ENCODE results near the gene RALY. TPM values are rescaled to one million over a fixed set of nuclear protein-coding genes. Genes with fewer than 3 reads are reported as not detected.
A peak's percentile ranks its signal among the peaks of the same experiment; 100 is the strongest.

Gene RALY
- total and polyA plus RNA-seq, 9 donors: 56.5 to 166 (median 147) TPM

DNA sequence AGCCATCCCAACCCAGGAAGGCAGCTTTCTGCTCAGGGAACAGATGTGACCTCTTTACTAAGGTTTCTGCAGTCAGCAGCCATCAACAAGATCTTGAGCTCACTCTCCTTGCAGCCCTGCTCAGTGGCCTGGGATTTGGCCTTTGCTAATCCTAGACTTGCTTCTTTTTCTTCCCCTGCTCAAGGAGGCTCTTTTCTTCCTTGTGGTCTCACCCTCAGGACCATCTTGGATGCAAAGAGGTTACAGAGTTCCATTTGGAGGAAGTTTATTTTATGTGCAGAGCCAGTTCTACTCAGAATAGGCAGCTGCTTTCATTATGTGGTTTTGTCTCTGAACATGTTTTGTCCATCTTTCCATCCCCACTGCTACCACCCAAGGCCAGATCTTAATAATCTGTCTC is 49.3 kb downstream of the RALY start:
- Histone ChIP-seq H3K4me3 (ENCODE audit: low read length) (no peak overlapping the region), H3K9me3 (replicated peaks; ENCODE audit: control insufficient read depth, low read depth, low read length) (no peaks in the 10 kb centered on the region), H3K27ac (ENCODE audit: low read length) (no peak overlapping the region), H3K27me3 (ENCODE audit: control insufficient read depth, insufficient read depth, low read length) (no peaks in the 10 kb centered on the region), H3K36me3 (ENCODE audit: control insufficient read depth, insufficient read depth, low read length) (peaks cover 8% of the 10 kb centered on the region), H3K4me1 (ENCODE audit: control insufficient read depth, insufficient read depth, low read length) (peaks cover 49% of the 10 kb centered on the region)
- peak; percentile 39 for DNase-seq

DNA sequence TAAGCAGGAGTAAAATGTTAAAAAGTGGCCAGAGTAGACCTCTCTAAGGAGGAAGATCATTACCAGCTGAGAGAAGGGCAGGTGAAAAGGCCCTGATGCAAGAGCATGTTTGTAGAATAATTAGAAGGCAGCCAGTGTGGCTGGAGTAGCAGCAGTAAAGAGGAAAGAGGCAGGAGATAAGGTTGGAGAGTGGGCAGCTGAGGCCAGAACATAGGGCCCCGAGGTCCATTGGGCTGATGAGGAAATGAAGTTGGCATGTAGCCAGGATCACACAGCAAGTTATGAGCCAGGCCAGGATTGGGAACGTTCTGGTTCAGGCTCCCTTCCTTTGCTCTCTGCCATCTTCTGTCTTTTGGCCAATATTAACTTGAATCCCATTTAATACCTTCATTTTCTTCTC is 51.6 kb downstream of the RALY start:
- DNase-seq: peak; percentile 41
- no peak overlapping the region for H3K27ac ChIP-seq (ENCODE audit: low read length)
- no peaks in the 10 kb centered on the region for H3K9me3 ChIP-seq (replicated peaks; ENCODE audit: control insufficient read depth, low read depth, low read length)
- H3K27me3 ChIP-seq (ENCODE audit: control insufficient read depth, insufficient read depth, low read length): no peaks in the 10 kb centered on the region
- WGBS (ENCODE audit: insufficient coverage): 11% methylated on average over 2 of the region's 2 CpGs
- peaks cover 37% of the 10 kb centered on the region for H3K4me1 ChIP-seq (ENCODE audit: control insufficient read depth, insufficient read depth, low read length)
- no peak overlapping the region for H3K4me3 ChIP-seq (ENCODE audit: low read length)
- peaks cover 8% of the 10 kb centered on the region for H3K36me3 ChIP-seq (ENCODE audit: control insufficient read depth, insufficient read depth, low read length)

DNA sequence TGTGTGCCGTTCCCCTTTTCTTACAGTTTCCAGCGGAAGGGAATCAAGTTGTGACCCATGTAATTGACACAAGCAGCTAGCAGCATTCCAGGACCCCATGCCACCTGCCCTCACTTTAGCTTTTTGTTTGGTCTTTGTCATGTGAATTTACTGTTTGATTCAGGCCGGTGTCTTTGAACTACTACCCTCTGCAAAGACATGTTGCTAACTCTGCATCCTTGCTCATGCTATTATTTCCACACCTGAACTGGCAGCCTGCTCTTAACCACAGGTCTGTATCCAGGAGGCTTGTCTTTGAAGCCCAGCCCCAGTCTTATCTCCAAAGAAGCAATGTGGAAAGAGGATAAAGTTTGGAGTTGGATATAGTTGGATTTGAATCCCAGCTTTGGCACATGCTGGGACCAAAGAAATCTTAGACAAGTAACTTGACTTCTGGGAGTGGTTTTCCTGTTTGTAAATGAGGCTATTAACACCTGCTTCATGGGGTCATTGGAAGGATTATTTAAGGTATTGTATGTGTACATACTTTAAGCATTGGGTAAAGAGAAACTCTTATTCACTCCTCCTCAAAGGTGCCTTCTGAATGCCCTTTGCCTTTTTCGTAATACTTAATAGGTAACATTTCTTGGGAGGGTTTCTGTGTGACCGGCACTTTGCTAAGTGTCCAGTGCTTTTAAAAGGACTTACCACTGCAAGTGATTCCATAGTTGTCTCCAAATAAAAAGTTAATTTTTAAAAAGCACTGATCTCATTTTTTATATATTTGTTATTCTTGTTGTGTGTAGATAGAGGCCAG is 52.4 kb downstream of the RALY start:
- Histone ChIP-seq H3K27ac (ENCODE audit: low read length) (no peak overlapping the region), H3K4me3 (ENCODE audit: low read length) (no peak overlapping the region), H3K9me3 (replicated peaks; ENCODE audit: control insufficient read depth, low read depth, low read length) (no peaks in the 10 kb centered on the region), H3K27me3 (ENCODE audit: control insufficient read depth, insufficient read depth, low read length) (no peaks in the 10 kb centered on the region), H3K36me3 (ENCODE audit: control insufficient read depth, insufficient read depth, low read length) (peaks cover 8% of the 10 kb centered on the region), H3K4me1 (ENCODE audit: control insufficient read depth, insufficient read depth, low read length) (peaks cover 35% of the 10 kb centered on the region)
- WGBS (ENCODE audit: insufficient coverage): 54% methylated on average over 3 of the region's 5 CpGs
- DNase-seq: no peak

- Histone ChIP-seq H3K36me3 (ENCODE audit: control insufficient read depth, insufficient read depth, low read length) (peaks cover 8% of the 10 kb centered on the region), H3K9me3 (replicated peaks; ENCODE audit: control insufficient read depth, low read depth, low read length) (no peaks in the 10 kb centered on the region), H3K27me3 (ENCODE audit: control insufficient read depth, insufficient read depth, low read length) (no peaks in the 10 kb centered on the region), H3K4me1 (ENCODE audit: control insufficient read depth, insufficient read depth, low read length) (peaks cover 32% of the 10 kb centered on the region), H3K27ac (ENCODE audit: low read length) (no peak overlapping the region), H3K4me3 (ENCODE audit: low read length) (no peak overlapping the region)
- 100% methylated on average over 2 of the region's 7 CpGs for WGBS (ENCODE audit: insufficient coverage)
- DNase-seq: no peak
Measured at GRCh38 chr20:34047010-34047687, 53.4 kb downstream of the RALY start.

DNA sequence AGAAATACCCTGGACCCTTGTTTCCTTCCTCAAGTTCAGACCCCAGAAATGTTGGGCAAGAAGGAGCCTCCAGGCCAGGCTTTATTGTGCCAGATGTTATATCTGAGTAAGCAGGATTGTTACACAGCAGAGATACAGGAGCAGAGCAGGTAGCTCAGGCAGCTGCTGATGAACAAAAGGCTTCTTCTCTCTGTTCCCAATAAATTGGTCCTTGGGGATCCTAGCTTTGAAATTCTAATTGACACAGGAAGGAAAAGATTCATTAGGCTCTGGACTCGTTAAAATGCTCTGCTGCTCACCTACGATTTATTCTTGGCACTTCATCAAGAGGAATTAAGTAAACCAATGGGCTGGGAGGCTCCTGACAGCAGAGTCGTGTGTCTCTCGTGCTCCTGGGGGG is 54.2 kb downstream of the RALY start:
- Histone ChIP-seq H3K27ac (ENCODE audit: low read length) (no peak overlapping the region), H3K4me1 (ENCODE audit: control insufficient read depth, insufficient read depth, low read length) (peaks cover 29% of the 10 kb centered on the region), H3K36me3 (ENCODE audit: control insufficient read depth, insufficient read depth, low read length) (peaks cover 8% of the 10 kb centered on the region), H3K27me3 (ENCODE audit: control insufficient read depth, insufficient read depth, low read length) (no peaks in the 10 kb centered on the region), H3K4me3 (ENCODE audit: low read length) (no peak overlapping the region), H3K9me3 (replicated peaks; ENCODE audit: control insufficient read depth, low read depth, low read length) (no peaks in the 10 kb centered on the region)
- WGBS (ENCODE audit: insufficient coverage): 12% methylated on average over 3 of the region's 4 CpGs
- no peak for DNase-seq

- H3K27ac ChIP-seq (ENCODE audit: low read length): no peak overlapping the region
- no CpG with 5 or more reads among the region's 1 CpG for WGBS (ENCODE audit: insufficient coverage)
- H3K4me1 ChIP-seq (ENCODE audit: control insufficient read depth, insufficient read depth, low read length): peaks cover 25% of the 10 kb centered on the region
- H3K4me3 ChIP-seq (ENCODE audit: low read length): no peak overlapping the region
- H3K9me3 ChIP-seq (replicated peaks; ENCODE audit: control insufficient read depth, low read depth, low read length): no peaks in the 10 kb centered on the region
- H3K27me3 ChIP-seq (ENCODE audit: control insufficient read depth, insufficient read depth, low read length): no peaks in the 10 kb centered on the region
- H3K36me3 ChIP-seq (ENCODE audit: control insufficient read depth, insufficient read depth, low read length): peaks cover 8% of the 10 kb centered on the region
- no peak for DNase-seq
Measured at GRCh38 chr20:34049389-34049788, 55.7 kb downstream of the RALY start.

DNA sequence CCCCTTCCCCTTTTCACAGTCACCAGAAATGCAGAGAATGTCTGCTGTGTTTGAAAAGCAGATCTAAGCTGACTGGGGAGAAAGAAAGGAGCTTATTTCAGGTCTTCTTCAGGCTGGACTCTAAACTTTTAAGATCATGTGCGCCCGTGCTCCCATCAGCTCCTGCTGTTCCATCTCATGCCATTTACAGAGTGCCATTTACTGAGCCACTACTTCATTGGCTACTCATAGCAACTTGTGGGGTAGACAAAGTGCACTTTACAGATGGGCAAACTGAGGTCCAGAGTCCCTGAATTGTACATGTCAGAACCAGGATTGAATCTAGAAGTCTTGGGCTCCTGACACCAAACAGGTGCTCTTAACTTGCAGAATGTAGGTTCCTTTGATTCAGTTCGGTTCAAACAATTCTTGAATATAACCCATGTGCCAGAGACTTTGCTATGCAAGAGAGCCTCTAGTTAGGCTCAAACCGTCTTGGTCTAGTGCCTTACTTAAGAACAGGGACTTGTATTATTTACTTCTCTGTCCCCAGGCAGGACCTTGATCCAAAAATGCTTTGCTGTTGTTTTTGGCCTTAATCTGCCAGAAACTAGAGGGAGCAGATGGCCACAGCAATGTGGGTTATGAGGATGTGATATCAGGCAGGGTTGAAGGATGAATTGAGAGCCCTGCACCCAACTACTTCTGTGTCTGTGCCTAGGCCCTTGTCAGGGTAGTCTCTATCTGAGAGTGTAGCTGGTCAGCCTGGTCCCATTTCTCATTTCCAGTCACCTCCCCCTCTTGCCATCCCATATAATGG is 56.4 kb downstream of the RALY start:
- WGBS (ENCODE audit: insufficient coverage): 66% methylated on average over 4 of the region's 4 CpGs
- Histone ChIP-seq H3K9me3 (replicated peaks; ENCODE audit: control insufficient read depth, low read depth, low read length) (no peaks in the 10 kb centered on the region), H3K27ac (ENCODE audit: low read length) (no peak overlapping the region), H3K27me3 (ENCODE audit: control insufficient read depth, insufficient read depth, low read length) (no peaks in the 10 kb centered on the region), H3K4me1 (ENCODE audit: control insufficient read depth, insufficient read depth, low read length) (peaks cover 25% of the 10 kb centered on the region), H3K36me3 (ENCODE audit: control insufficient read depth, insufficient read depth, low read length) (peaks cover 6% of the 10 kb centered on the region), H3K4me3 (ENCODE audit: low read length) (no peak overlapping the region)
- DNase-seq: peak; percentile 56

DNA sequence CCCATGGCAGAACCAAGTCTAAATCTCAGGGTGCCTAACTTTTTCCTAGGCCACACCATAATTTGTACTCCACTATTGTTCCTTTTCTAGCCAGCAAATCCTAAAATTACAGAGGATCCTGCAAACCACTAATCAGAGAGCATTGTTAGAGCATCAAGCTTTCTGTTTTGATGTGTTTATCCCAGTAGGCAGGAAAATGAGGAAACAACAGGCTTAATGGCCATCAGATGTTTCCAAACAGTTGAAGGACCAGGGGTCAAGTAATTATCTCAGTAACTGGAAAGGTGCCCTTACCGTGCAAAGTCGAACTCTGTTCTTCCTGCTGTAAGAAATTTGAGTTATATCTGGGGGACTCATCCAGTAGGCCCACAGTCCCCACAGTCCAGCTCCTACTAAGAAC is 58.7 kb downstream of the RALY start:
- no CpG with 5 or more reads among the region's 2 CpGs for WGBS (ENCODE audit: insufficient coverage)
- Histone ChIP-seq H3K4me1 (ENCODE audit: control insufficient read depth, insufficient read depth, low read length) (peaks cover 17% of the 10 kb centered on the region), H3K9me3 (replicated peaks; ENCODE audit: control insufficient read depth, low read depth, low read length) (no peaks in the 10 kb centered on the region), H3K36me3 (ENCODE audit: control insufficient read depth, insufficient read depth, low read length) (no peaks in the 10 kb centered on the region), H3K27ac (ENCODE audit: low read length) (peak overlapping the region; percentile 33), H3K27me3 (ENCODE audit: control insufficient read depth, insufficient read depth, low read length) (no peaks in the 10 kb centered on the region), H3K4me3 (ENCODE audit: low read length) (no peak overlapping the region)
- peak; percentile 59 for DNase-seq

DNA sequence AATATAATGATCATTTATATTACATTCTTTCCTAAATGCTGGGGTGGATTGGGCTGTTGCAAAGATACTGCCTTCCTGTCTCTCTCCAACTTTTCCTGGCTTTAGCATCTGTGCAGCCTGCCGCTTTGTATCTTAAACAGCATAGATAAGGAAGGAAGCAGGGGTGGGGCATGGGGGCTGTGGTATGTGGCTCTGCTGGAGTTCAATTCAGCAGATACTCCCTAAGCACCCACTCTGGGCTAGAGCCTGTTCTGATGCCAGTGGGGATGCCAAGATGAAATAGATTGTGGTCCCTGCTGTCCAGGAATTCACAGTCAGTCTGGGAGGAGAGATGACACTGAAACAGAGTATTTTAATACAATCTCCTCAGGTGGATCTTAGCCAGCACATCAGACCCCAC is 61.6 kb downstream of the RALY start:
- no peak for DNase-seq
- H3K27ac ChIP-seq (ENCODE audit: low read length): no peak overlapping the region
- WGBS (ENCODE audit: insufficient coverage): no CpG with 5 or more reads among the region's 1 CpG

DNA sequence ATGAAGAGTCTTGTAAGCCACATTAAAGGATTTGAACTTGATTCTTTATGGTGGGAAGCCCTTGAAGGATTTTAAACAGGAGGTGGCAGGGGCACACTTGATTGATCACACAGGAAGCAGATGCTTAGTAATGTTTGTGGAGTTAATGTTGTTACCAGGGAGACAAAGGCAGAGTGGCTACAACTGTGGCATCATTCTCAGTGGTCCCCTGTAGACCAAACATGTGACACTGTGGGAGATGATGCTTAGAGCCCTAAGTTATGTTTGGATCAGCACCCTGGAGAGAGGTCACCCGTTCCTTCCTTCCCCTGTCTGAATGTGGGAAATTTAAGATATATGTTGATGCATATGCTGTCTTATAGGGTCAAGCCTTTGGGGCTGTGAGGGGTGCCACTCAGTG is 65.1 kb downstream of the RALY start:
- H3K27me3 ChIP-seq (ENCODE audit: control insufficient read depth, insufficient read depth, low read length): no peaks in the 10 kb centered on the region
- no peak for DNase-seq
- no peaks in the 10 kb centered on the region for H3K9me3 ChIP-seq (replicated peaks; ENCODE audit: control insufficient read depth, low read depth, low read length)
- no peak overlapping the region for H3K27ac ChIP-seq (ENCODE audit: low read length)
- 13% methylated on average over 1 of the region's 1 CpG for WGBS (ENCODE audit: insufficient coverage)
- peaks cover 3% of the 10 kb centered on the region for H3K4me1 ChIP-seq (ENCODE audit: control insufficient read depth, insufficient read depth, low read length)
- no peak overlapping the region for H3K4me3 ChIP-seq (ENCODE audit: low read length)
- peaks cover 2% of the 10 kb centered on the region for H3K36me3 ChIP-seq (ENCODE audit: control insufficient read depth, insufficient read depth, low read length)

More for the DNA sequence above, 61.6 kb downstream of the RALY start:
- Histone ChIP-seq H3K4me1 (ENCODE audit: control insufficient read depth, insufficient read depth, low read length) (peaks cover 10% of the 10 kb centered on the region), H3K4me3 (ENCODE audit: low read length) (no peak overlapping the region), H3K27me3 (ENCODE audit: control insufficient read depth, insufficient read depth, low read length) (no peaks in the 10 kb centered on the region), H3K36me3 (ENCODE audit: control insufficient read depth, insufficient read depth, low read length) (peaks cover 2% of the 10 kb centered on the region), H3K9me3 (replicated peaks; ENCODE audit: control insufficient read depth, low read depth, low read length) (no peaks in the 10 kb centered on the region)

Data from muscle of leg (tissue), 11 donors.